GM21360 (cell line): ENCODE results near the gene RGPD8.
"Not testable (repeated sequence)": the region's sequence is repeated elsewhere in the genome, so short reads cannot be mapped to it uniquely, and the experiment has no call there.

ENCODE experiments used
- ATAC-seq: cut with Tn5 transposase; IDR thresholded peaks from one replicate; pipeline ENCODE4 v1.9.1; 2021; ENCODE audit warnings: mild to moderate bottlenecking, moderate library complexity; ENCODE audit not compliant: unreplicated experiment

RGPD8 gene

GRCh38 chr2:112435716-112436431, 2.4 kb upstream of the RGPD8 start:
- not testable (repeated sequence) for ATAC-seq

- not testable (repeated sequence) for ATAC-seq
These were observed 1.7 kb upstream of the RGPD8 start for GRCh38 chr2:112434890-112435715.

- ATAC-seq, result no peak
These were observed 686 bp upstream of the RGPD8 start for GRCh38 chr2:112433932-112434730.

- peak; percentile 39 for ATAC-seq
These were observed 538 bp downstream of the RGPD8 start for GRCh38 chr2:112432735-112433479.

GRCh38 chr2:112432390-112432734, 1.1 kb downstream of the RGPD8 start:
- ATAC-seq, result not testable (repeated sequence)

- not testable (repeated sequence) for ATAC-seq
These were observed 1.7 kb downstream of the RGPD8 start for GRCh38 chr2:112431587-112432295.

GRCh38 chr2:112424553-112424952, 8.9 kb downstream of the RGPD8 start:
- ATAC-seq, result not testable (repeated sequence)

GRCh38 chr2:112416860-112417259, 16.6 kb downstream of the RGPD8 start:
- ATAC-seq, result not testable (repeated sequence)

GRCh38 chr2:112360055-112360454, 73.4 kb downstream of the RGPD8 start:
- ATAC-seq, result not testable (repeated sequence)

GRCh38 chr2:112354335-112354734, 79.1 kb downstream of the RGPD8 start:
- ATAC-seq, result not testable (repeated sequence)

GRCh38 chr2:112352809-112353603, 80.4 kb downstream of the RGPD8 start:
- not testable (repeated sequence) for ATAC-seq

- not testable (repeated sequence) for ATAC-seq
These were observed 81.2 kb downstream of the RGPD8 start for GRCh38 chr2:112352292-112352691.

- no peak for ATAC-seq
These were observed 88.1 kb downstream of the RGPD8 start for GRCh38 chr2:112345030-112346027.

GRCh38 chr2:112343827-112344585, 89.4 kb downstream of the RGPD8 start:
- no peak for ATAC-seq

- no peak for ATAC-seq
These were observed 91.3 kb downstream of the RGPD8 start for GRCh38 chr2:112342067-112342550.

GRCh38 chr2:112340475-112341267, 92.8 kb downstream of the RGPD8 start:
- ATAC-seq, result no peak
